Panc1 (cell line): ENCODE measurements around the gene CX3CL1. TPM values are rescaled to one million over a fixed set of nuclear protein-coding genes. Genes with fewer than 3 reads are reported as not detected.

Experiments
- ATAC-seq: fragments of 200-7000 bp; cut with Tn5 transposase; 2 replicates; pipeline ENCODE4 v1.9.1; 2020; ENCODE audit warnings: mild to moderate bottlenecking, moderate library complexity
- BruUV-seq: library from RNA; stranded (reverse); fragments of 400-500 nt; replicated peaks from 2 replicates; lab custom pipeline; 2021; lab: Mats Ljungman, UMichigan
- CTCF ChIA-PET: fragments of 300-600 bp; sonication (Branson Sonifier 250); formaldehyde crosslinking; loops from one replicate; lab custom pipeline; 2022; ENCODE audit warnings: antibody characterized with exemption; lab: Charles Lee
- POLR2A ChIA-PET: fragments of 300-600 bp; sonication (Branson Sonifier 250); formaldehyde crosslinking; loops from one replicate; lab custom pipeline; 2022; ENCODE audit warnings: antibody characterized with exemption; lab: Charles Lee
- DNase-seq: peaks from one replicate; pipeline ENCODE4 v3.0.0-alpha.2; 2010; ENCODE audit warnings: low read depth, low spot score
- H3K27ac ChIP-seq: 2 replicates; pipeline ENCODE4 v1.5.1; 2011; ENCODE audit warnings: mild to moderate bottlenecking, low read length, inconsistent platforms
- H3K27me3 ChIP-seq: fragments of 200-500 bp; sonication (Bioruptor generic); 2 replicates; pipeline ENCODE4 v1.6.0; 2014; ENCODE audit warnings: low read length, inconsistent platforms; ENCODE audit not compliant: control insufficient read depth, insufficient read depth
- H3K36me3 ChIP-seq: fragments of 200-500 bp; sonication (Bioruptor generic); 2 replicates; pipeline ENCODE4 v1.5.1; 2014; ENCODE audit warnings: inconsistent platforms, mild to moderate bottlenecking, low read length, moderate library complexity; ENCODE audit not compliant: control insufficient read depth, insufficient read depth
- H3K4me1 ChIP-seq: 2 replicates; pipeline ENCODE4 v1.5.1; 2011; ENCODE audit warnings: inconsistent platforms, mild to moderate bottlenecking, low read length, moderate library complexity; ENCODE audit not compliant: control insufficient read depth, insufficient read depth
- H3K4me3 ChIP-seq, 2 experiments: 2 replicates each; pipeline ENCODE4 v1.5.1; 2011 to 2012; ENCODE audit warnings: low read depth in 2 of 2, low read length in 2 of 2, mild to moderate bottlenecking in 2 of 2, inconsistent platforms in 1 of 2, moderate library complexity in 1 of 2
- H3K9me3 ChIP-seq: fragments of 200-500 bp; sonication (Bioruptor generic); 2 replicates; pipeline ENCODE4 v1.5.1; 2014; ENCODE audit warnings: low read depth, mild to moderate bottlenecking, inconsistent platforms, low read length, moderate library complexity; ENCODE audit not compliant: control insufficient read depth, insufficient read depth
- CTCF ChIP-seq: fragments of 450-650 bp; IDR thresholded peaks from 2 replicates; pipeline ENCODE4 v1.5.1; 2017; ENCODE audit warnings: mild to moderate bottlenecking
- POLR2AphosphoS5 ChIP-seq: IDR thresholded peaks from 2 replicates; pipeline ENCODE4 v1.6.1; 2012; ENCODE audit warnings: mild to moderate bottlenecking, low read depth, low read length, moderate library complexity
- REST ChIP-seq, 2 experiments: IDR thresholded peaks; 2 replicates each; pipeline ENCODE4 v1.6.1; 2011 to 2012; ENCODE audit warnings: low read depth in 2 of 2, control low read depth in 1 of 2, low read length in 1 of 2, mild to moderate bottlenecking in 1 of 2, moderate library complexity in 1 of 2; ENCODE audit not compliant: insufficient read depth in 1 of 2
- SIN3A ChIP-seq: IDR thresholded peaks from 2 replicates; pipeline ENCODE4 v1.6.1; 2012; ENCODE audit warnings: low read depth, mild to moderate bottlenecking, low read length, moderate library complexity, borderline replicate concordance; ENCODE audit not compliant: insufficient read depth
- TCF7L2 ChIP-seq: IDR thresholded peaks from 2 replicates; pipeline ENCODE4 v1.6.1; 2011; ENCODE audit warnings: mild to moderate bottlenecking, low read depth, low read length, inconsistent platforms
- in situ Hi-C: cut with HindIII; loops from 2 replicates; pipeline ENCODE4 v1.10.0; 2016; ENCODE audit warnings: low sequenced_read_pairs, low pct_unique_long_range_greater_than_20kb
- intact Hi-C: fragments of 100-400 bp; cut with micrococcal nuclease; formaldehyde crosslinking; loops from one replicate; pipeline ENCODE4 v1.10.0; 2022; ENCODE audit not compliant: unreplicated experiment
- total RNA-seq: library from RNA; stranded (reverse); gene quantifications from one replicate; pipeline ENCODE4 v1.2.1, GENCODE V29; 2021; ENCODE audit not compliant: unreplicated experiment

CX3CL1 gene
- total RNA-seq, 1 experiment from 2014 or later: 21.8 TPM

- no peaks in the 10 kb centered on the region for H3K36me3 ChIP-seq
- ATAC-seq (no peak), DNase-seq (no peak)
- ChIA-PET CTCF (interaction anchor here (0.7 kb wide), 1 partner anchor 22 kb away, joined by 13 read pairs; no protein-coding TSS in a partner anchor), POLR2A (no interaction called here)
- no peaks in the 10 kb centered on the region for H3K27me3 ChIP-seq
- H3K4me1 ChIP-seq: no peaks in the 10 kb centered on the region
- no peak overlapping the region for H3K27ac ChIP-seq
- H3K4me3 ChIP-seq: no peak overlapping the region
- in situ Hi-C loops (no loop called here), intact Hi-C loops (no loop called here)
- H3K9me3 ChIP-seq: no peaks in the 10 kb centered on the region
- no TSS peak for BruUV-seq
- TF ChIP-seq TCF7L2 (no peak), SIN3A (no peak), REST (IDR thresholded peaks at IDR 0.05; ENCODE audit: insufficient read depth in 1 of 2, low read depth in 2 of 2, low read length in 1 of 2) (no peak), POLR2AphosphoS5 (no peak), CTCF (no peak)
Observed at GRCh38 chr16:57388359-57389086, 16.2 kb downstream of the CX3CL1 start.

GRCh38 chr16:57389087-57389468 is 16.8 kb downstream of the CX3CL1 start:
- CTCF ChIA-PET: no interaction called here

More at GRCh38 chr16:57389087-57389468, 16.8 kb downstream of the CX3CL1 start:
- no peaks in the 10 kb centered on the region for H3K9me3 ChIP-seq
- H3K36me3 ChIP-seq: no peaks in the 10 kb centered on the region
- BruUV-seq: no TSS peak
- in situ Hi-C loops (no loop called here), intact Hi-C loops (no loop called here)
- H3K4me1 ChIP-seq: no peaks in the 10 kb centered on the region
- DNase-seq (no peak), ATAC-seq (no peak)
- H3K27ac ChIP-seq: no peak overlapping the region
- POLR2A ChIA-PET: no interaction called here
- H3K4me3 ChIP-seq: no peak overlapping the region
- TF ChIP-seq REST (IDR thresholded peaks at IDR 0.05; ENCODE audit: insufficient read depth in 1 of 2, low read depth in 2 of 2, low read length in 1 of 2) (no peak), TCF7L2 (no peak), POLR2AphosphoS5 (no peak), CTCF (no peak), SIN3A (no peak)
- H3K27me3 ChIP-seq: no peaks in the 10 kb centered on the region
